ENCODE measurements around the gene RBM47.
A peak's percentile ranks its signal among the peaks of the same experiment; 100 is the strongest.
"Not testable (repeated sequence)": the region's sequence is repeated elsewhere in the genome, so short reads cannot be mapped to it uniquely, and the experiment has no call there.

Gene RBM47

DNA sequence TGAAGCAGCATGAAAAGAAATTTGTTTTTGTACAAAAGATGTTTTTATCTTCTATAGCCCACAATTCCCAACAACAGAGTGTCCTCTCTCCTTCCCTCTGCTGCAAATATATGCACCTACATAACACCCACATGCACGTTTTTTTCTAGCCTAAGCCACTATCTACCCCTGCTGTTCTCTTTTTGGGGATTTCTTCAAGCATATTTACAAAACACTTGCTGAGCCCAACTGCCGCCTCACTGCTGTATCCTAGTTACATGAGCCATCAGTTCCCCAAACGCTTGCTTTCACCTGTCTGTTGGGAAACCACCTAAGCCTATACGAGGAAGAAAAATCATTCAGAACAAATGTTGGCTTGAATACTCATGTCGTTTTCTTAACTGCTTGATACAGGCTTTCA, 167.3 kb downstream of the RBM47 start:
- no peak for DNase-seq (ENCODE audit: low read depth, low spot score)
- H3K27ac ChIP-seq: no peak overlapping the region

DNA sequence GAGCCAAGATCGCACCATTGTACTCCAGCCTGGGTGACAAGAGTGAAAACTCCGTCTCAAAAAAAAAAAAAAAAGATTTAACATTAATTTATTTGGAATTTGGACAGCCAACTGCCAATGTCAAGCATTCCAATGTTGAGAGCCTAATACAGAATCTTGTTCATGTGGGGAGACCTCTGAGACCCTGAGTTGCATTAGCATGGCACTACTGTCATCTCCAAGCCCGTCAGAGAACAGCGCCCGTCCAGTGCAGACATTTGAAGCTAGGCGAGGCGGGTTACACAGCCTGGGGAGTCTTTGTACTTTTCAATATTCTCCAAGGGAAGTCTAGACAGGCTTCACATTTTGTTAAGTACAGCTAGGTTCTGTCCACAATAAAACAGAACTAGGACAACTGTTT, 167.8 kb downstream of the RBM47 start:
- DNase-seq (ENCODE audit: low read depth, low spot score): no peak
- H3K27ac ChIP-seq: no peak overlapping the region

DNA sequence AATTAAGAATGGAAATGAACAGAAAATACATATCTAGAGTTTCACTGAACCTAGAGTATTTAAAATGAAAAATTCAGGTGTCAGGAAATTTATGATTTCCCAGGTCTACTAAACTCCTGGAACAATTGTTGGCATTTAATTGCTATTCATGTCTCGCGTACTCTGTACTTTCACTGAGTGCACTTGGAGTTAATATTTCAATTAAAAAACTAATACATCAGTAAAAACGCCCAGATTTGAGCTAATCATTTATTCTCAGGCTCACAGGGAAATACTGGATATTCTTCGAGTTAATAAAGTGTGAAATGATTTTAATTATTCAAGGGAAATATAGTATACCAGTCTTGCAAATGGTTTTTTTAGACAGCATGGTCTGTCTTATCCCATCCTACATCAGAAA, 168.6 kb downstream of the RBM47 start:
- no peak for DNase-seq (ENCODE audit: low read depth, low spot score)
- no peak overlapping the region for H3K27ac ChIP-seq

DNA sequence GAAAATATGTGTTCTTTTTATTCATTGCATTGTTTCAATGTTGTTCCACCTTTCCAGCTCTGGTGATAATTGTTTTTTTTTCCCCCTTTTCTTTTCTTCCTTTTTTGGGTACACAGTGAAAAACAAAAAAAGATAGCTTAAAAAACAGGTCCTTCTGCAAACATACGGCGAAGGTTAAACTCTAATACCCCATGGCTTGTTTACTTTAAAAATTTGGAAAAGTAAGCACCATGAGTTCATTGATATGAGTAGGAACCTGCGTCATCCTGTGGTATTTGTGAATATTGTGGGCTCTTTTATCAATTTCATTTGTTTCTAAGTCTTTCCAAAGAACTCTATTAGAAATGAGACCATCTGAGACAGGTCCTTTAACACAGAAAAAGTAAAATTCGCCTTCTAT, 171.0 kb downstream of the RBM47 start:
- H3K27ac ChIP-seq: peak overlapping the region; percentile 50
- DNase-seq (ENCODE audit: low read depth, low spot score): no peak

DNA sequence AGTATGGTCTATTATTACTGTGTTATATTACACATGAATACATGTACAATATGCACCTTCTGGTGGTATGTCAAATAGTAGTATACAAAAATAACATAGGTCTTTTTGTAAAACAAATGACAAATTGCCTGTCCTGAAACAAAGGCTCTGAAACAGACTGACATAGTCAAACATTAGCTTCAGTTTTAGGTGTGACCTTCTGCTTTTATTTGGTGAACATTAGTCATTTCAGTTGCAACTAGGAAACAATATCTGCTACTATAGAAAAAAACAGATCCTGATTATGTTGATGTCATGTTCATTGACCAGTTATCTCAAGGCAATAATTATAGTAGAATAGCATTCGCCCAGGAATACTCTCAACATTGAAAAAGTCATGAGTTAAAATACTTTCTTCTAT, 171.6 kb downstream of the RBM47 start:
- no peak for DNase-seq (ENCODE audit: low read depth, low spot score)
- H3K27ac ChIP-seq: peak overlapping the region; percentile 50

DNA sequence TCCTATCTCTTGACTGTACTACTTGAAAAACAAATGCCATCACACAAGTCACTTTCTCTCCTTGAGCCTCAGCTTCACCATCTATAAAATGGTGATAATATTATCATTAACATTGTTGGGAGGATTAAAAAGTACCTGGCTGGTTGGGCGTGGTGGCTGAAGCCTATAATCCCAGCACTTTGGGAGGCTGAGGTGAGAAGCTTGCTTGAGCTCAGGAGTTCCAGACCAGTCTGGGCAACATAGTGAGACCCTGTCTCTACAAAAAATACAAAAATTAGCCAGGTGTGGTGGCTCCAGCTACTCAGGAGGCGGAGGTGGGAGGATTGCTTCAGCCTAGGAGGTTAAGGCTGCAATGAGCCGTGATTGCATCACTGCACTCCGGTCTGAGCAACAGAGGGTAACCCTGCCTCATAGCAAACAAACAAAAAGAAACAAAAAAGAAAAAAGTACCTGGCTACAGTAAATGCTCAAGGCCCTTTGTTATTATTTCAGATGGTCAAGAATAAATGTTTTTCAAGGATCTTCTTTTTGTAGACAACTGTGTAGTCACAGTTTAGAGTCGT, 174.2 kb downstream of the RBM47 start:
- H3K27ac ChIP-seq: peak overlapping the region; percentile 52
- DNase-seq (ENCODE audit: low read depth, low spot score): no peak

DNA sequence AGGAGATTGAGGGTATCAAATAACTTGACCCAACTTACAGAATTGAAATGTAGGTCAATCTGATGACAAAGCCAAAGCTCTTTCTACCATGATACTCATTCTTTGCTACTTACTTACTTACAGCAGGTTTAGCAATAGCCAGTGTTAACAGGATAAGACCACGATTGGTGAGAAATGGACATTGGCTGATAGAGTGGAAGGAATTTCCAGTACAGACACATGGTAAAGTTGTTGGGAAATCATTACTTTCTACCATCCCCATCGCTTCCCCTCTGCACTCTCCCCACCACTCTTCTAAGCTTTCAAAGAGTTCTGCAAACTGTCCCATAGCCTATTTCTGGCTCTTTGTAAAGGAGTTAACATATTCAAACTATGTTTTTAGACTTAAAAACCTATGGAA, 174.8 kb downstream of the RBM47 start:
- H3K27ac ChIP-seq: no peak overlapping the region
- DNase-seq (ENCODE audit: low read depth, low spot score): no peak

DNA sequence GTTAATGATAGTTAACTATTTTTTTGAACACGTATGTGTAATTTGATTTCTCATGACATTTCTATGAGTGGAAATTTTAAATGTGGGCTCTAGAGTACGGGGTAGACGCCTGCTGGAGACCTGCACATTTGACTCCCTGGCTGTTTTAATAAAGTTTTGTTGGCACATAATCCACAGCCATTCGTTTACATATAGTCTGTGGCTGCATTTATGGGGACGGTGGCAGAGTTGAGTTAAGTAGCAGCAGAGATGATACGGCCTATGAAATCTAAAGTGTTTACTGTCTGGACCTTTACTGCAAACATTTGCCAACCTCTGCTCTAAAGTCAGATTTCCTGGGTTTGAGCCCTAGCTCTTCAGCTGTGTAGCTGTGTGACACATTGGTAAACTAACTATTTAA, 175.8 kb downstream of the RBM47 start:
- DNase-seq (ENCODE audit: low read depth, low spot score): no peak
- no peak overlapping the region for H3K27ac ChIP-seq

DNA sequence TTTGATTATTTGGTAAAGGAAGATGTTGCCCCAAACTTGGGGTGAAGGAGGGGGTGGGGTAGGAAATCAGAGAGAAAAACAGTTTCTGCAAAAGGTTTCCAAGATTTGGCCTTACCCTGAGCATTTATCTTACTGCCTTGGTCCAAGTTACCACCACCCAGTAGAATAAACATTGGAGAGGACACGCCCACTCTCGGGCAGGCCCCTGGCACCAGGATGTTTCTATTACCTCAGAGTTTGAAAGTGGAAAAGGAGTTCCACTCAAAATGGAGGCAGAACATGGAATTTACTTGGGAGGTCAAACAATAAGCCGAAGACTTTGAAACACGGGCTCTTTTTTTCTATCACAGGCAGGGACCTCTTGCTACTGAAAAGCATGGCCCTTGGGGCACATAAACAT, 180.8 kb downstream of the RBM47 start:
- DNase-seq (ENCODE audit: low read depth, low spot score): no peak
- peak overlapping the region; percentile 83 for H3K27ac ChIP-seq

DNA sequence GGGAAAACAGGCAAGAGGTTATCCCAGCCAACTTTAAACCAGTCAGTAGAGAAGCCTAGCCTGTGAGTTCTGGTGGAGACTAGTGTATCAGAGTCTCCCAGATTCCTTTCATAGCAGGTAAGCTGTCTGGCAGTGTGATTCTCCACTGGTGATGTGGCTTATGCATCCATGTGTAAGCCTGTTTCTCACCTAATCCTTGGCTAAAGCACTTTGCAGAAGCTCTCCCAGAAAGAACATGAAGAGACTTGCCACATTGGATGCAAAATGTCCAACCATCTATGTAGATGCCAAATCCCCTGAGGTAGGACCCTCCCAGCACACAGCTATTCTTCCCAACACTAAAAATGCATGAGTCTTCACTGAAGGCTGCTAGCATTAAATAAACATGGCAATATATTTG, 182.8 kb downstream of the RBM47 start:
- DNase-seq (ENCODE audit: low read depth, low spot score): peak; percentile 93
- peak overlapping the region; percentile 83 for H3K27ac ChIP-seq

DNA sequence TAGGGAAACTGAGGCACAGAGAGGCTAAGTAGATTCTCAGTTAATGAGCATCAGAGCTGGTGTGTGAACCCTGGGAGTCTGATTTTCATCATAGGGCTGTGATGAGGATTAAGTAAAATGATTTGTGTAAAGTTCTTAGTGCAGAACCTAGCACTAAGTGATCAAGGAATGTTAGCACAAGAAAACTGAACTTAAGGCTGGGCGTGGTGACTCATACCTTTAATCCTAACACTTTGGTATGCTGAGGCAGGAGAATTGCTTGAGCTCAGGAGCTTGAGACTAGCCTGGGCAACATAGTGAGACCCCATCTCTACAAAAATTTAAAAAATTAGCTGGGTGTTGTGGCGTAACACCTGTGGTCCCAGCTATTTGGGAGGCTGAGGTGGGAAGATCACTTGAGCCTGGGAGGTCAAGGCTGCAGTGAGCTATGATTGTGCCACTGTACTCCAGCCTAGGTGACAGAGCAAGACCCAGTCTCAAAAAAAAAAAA, 183.4 kb downstream of the RBM47 start:
- DNase-seq (ENCODE audit: low read depth, low spot score): not testable (repeated sequence)
- H3K27ac ChIP-seq: peak overlapping the region; percentile 83

DNA sequence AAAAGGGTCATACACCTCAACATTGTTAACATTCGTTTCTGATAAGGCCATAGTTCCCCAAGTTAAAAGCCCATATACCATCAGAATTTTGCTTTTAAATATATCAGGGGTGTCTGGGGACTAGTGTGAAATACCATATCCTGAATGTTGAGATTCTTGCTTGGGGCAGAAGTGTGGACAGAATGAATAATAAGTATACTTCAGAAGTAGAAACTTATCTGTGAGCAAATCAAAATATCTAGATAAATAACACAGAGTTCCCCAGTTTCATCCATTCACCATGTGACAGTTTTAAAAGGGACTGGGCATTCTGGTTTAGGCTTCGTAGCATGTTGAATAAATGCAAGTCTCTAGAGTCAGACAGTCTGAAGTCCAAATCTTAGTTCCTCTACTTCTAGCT, 184.0 kb downstream of the RBM47 start:
- DNase-seq (ENCODE audit: low read depth, low spot score): no peak
- peak overlapping the region; percentile 83 for H3K27ac ChIP-seq

DNA sequence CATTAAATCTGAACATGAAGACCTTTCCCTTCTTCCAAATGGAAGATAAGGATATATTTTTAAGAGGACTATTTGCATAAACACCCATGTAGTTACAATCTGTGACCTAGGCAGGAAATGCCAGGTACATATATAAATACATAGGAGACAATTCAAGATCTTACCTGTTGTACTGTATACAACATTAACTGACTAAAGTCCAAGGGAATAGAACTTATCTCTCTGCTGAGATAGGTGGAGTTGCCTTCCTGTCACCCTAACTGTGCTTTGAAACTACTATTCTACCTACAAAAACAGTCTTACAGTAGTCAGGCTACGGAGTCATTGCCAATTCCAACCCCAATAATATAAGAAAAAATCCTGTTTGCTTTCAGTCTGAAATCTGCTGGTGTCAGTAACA, 188.2 kb downstream of the RBM47 start:
- no peak overlapping the region for H3K27ac ChIP-seq
- DNase-seq (ENCODE audit: low read depth, low spot score): no peak

DNA sequence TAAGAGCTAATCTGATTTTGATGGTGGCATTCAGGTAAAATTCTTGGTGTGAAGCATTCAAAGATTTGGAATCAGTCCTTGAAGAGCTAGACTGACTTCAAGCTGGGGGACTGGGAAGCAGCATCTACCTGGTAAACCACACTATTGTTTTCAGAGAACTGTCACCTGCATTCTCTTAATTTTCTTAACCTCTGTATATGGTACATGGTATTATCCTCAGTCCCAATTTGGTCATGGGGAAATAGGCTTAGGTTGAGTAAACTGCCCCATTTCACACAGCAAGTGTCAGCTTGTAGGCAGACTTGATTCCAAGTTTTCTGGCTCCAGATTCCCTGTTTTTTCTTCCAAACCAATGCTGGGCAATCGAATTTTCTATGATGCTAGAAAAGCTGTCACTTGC, 190.1 kb downstream of the RBM47 start:
- H3K27ac ChIP-seq: no peak overlapping the region
- DNase-seq (ENCODE audit: low read depth, low spot score): no peak

DNA sequence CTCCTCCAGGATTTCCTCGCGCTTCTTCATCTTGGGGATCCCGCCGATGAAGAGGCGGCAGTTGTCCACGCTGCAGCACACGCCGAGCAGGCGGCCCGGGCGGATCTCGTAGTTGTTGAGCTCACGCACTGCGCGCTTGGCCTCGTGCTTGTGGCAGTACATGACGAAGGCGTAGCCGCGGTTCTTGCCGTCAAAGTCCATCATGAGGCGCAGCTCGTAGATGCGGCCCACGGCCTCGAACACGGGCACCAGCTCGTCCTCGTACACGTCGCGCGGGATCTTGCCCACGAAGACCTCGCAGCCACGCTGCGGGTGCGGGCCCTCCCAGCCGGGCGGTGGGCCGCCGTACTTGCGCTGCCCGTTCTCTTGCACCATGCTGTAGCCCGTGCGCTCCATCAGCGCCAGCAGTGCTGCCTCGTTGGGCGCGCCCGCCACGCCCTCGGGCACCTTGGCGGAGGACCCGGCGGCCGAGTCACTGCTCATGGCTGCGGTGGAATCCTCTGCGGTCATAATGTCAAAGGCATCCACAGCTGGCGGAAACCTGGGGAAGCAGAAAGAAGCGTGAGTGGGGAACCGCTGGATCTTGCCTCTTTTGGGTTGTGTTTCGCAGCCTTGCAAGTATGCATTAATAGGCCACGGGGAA, 191.2 kb downstream of the RBM47 start:
- no peak overlapping the region for H3K27ac ChIP-seq
- DNase-seq (ENCODE audit: low read depth, low spot score): no peak

DNA sequence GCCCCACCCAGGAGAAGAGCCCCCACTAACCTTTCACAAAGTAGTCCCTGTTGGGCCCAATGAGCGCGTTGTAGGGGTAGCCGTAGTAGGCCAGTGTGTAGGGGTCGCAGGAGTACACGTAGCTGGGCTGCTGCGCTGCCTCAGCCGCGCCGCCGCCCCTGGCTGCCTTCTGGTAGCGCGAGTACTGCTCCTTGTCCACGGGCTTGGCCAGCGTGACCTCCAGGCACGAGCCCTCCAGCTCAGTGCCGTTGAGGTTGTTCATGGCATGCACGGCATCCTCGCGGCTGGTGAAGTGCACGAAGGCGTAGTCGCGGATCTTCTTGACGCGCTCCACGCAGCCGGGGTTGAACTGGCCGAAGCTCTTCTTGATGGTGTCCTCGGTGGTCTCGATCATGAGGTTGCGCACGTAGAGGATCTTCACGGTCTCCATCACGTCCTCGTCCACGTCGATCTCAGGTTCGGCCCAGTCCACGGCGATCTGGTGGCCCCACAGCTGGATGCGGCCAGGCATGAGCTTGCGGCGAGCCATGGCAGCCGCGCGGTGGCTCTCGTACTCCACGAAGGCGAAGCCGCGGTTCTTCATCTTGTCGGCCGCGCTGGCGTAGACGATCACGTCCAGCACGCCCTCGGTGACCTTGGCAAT, 191.8 kb downstream of the RBM47 start:
- H3K27ac ChIP-seq: no peak overlapping the region
- no peak for DNase-seq (ENCODE audit: low read depth, low spot score)

DNA sequence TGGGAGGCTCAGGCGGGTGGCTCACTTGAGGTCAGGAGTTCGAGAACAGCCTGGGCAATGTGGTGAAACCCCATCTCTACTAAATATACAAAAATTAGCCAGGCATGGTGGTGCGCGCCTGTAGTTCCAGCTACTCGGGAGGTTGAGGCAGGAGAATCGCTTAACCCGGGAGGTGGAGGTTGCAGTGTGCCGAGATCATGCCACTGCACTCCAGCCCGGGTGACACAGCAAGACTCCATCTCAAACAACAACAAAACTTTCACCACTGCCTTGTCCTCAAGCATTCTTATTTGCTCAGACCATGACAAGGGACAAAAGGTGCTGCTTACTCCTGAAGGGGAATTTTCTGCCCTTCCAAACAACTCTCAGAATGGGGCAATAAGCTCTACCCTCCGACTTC, 194.4 kb downstream of the RBM47 start:
- not testable (repeated sequence) for DNase-seq (ENCODE audit: low read depth, low spot score); H3K27ac ChIP-seq

DNA sequence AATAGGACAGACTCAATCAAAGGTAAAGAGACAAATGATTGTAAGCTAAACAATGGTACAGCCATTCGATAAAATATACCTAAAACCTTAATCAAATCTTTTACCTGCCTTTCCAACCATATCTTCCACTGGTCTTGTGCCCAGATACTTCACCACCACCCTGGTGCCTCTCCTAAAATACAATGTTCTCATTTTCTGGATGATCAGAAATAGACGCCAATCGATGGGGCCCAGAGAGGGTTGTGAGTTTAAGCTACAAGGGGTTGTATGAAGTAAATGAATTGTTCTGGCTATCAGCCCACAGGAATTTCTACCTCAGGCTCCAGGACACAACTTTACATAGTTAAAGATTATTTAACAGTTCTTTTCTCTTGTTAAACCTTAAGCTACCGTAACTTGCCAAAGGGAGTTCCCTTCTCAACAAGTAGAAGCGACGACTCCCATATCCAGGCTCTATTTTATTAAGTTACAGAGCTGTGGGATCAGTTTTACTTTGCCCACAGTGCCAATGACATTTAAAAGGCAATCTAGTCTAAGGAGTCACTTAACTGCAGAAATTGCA, 195.5 kb downstream of the RBM47 start:
- no peak overlapping the region for H3K27ac ChIP-seq
- no peak for DNase-seq (ENCODE audit: low read depth, low spot score)

DNA sequence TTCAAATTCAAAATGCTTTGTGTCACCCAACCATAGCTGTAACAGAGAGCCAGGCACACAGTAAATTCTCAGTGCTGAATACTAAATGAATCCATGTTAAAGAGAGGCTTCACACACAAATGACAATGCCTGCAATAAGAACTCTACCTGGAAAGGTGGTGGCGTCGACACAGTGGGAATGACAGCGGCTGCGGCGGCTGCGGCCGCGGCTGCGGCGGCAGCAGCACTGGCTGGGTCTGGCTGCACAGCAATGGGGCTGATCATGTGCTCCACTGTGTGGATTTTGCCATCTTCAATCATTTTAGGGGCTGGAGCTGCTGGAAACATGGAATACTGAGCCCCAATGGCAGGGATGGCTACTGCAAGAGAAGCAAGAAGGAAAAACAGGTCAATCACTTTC, 197.2 kb downstream of the RBM47 start:
- no peak overlapping the region for H3K27ac ChIP-seq
- no peak for DNase-seq (ENCODE audit: low read depth, low spot score)

DNA sequence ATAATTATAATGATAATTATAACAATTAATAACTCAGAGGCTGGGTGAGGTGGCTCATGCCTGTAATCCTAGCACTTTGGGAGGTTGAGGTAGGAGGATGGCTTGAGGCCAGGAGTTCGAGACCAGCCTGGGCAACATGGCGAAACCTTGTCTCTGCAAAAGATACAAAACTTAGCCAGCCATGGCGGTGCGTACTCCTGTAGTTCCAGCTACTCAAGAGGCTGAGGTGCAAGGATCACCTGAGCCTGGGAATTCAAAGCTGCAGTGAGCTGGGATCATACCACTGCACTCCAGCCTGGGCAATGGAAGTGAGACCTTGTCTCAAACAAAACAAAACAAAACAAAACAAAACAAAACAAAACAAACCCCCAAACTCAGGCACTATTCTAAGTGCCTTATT, 201.8 kb downstream of the RBM47 start:
- not testable (repeated sequence) for DNase-seq (ENCODE audit: low read depth, low spot score); H3K27ac ChIP-seq

DNA sequence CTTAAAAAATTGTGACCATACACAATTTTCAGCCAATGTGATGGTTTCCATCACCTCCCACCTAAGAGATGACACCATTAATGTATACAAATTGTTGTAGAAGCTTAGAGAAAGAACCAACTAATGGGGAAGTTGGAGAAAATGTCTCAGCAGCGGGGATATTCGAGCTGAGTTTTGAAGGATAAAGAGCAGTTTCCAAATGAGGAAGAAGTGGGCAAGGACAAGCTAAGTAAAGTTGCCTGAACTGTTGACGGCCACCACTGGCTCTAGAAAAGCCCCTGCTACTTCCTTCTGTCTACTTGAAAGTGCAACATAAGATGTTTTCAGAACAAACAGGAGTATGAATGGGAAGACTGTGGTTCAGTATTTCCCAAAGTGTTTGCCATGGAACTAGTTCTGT, 202.5 kb downstream of the RBM47 start:
- no peak for DNase-seq (ENCODE audit: low read depth, low spot score)

More for the DNA sequence above, 202.5 kb downstream of the RBM47 start:
- no peak overlapping the region for H3K27ac ChIP-seq

All from epithelial cell of prostate (primary cell).